Breast epithelium (tissue), 3 donors: ENCODE results near the gene CDKL1.
"Not testable (repeated sequence)": the region's sequence is repeated elsewhere in the genome, so short reads cannot be mapped to it uniquely, and the experiment has no call there.

Source experiments
- POLR2AphosphoS5 ChIP-seq, 3 donors: sonication (generic); formaldehyde crosslinking; IDR thresholded peaks; one replicate each; pipeline ENCODE4 v1.6.1; 2017; ENCODE audit warnings: antibody characterized with exemption in 3 of 3
- TF ChIP-seq, protein P1 (sequence below), 3 donors: fragments of 450-650 bp; IDR thresholded peaks; one replicate each; pipeline ENCODE4 v1.5.1; 2016 to 2017; ENCODE audit warnings: antibody characterized with exemption in 3 of 3, mild to moderate bottlenecking in 3 of 3, moderate library complexity in 3 of 3

DNA sequence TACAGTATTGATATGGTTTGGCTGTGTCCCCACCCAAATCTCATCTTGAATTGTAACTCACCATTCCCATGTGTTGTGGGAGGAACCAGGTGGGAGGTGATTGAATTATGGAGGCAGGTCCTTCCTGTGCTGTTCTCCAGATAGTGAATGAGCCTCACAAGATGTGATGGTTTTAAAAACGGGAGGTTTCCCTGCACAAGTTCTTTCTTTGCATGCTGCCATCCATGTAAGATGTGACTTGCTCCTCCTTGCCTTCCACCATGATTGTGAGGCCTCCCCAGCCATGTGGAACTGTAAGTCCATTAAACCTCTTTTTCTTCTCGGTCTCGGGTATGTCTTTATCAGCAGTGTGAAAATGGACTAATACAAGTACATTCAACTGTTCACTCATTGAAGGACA lies 82.6 kb downstream of the CDKL1 start:
- not testable (repeated sequence) for TF ChIP-seq POLR2AphosphoS5 (IDR thresholded peaks at IDR 0.05)
- TF ChIP-seq, protein P1, sequence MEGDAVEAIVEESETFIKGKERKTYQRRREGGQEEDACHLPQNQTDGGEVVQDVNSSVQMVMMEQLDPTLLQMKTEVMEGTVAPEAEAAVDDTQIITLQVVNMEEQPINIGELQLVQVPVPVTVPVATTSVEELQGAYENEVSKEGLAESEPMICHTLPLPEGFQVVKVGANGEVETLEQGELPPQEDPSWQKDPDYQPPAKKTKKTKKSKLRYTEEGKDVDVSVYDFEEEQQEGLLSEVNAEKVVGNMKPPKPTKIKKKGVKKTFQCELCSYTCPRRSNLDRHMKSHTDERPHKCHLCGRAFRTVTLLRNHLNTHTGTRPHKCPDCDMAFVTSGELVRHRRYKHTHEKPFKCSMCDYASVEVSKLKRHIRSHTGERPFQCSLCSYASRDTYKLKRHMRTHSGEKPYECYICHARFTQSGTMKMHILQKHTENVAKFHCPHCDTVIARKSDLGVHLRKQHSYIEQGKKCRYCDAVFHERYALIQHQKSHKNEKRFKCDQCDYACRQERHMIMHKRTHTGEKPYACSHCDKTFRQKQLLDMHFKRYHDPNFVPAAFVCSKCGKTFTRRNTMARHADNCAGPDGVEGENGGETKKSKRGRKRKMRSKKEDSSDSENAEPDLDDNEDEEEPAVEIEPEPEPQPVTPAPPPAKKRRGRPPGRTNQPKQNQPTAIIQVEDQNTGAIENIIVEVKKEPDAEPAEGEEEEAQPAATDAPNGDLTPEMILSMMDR (IDR thresholded peaks at IDR 0.05) = not testable (repeated sequence)
